Endothelial cell of umbilical vein (primary cell): ENCODE measurements around the gene SAC3D1. TPM values are rescaled to one million over a fixed set of nuclear protein-coding genes. Genes with fewer than 3 reads are reported as not detected.

Experiments used
- BruUV-seq: library from RNA; stranded (reverse); fragments of 400-500 nt; replicated peaks from 2 replicates; lab custom pipeline; 2021; lab: Mats Ljungman, UMichigan
- CTCF ChIA-PET: fragments of 300-600, 350-600 bp; sonication (Branson Sonifier 250); formaldehyde crosslinking; loops from one replicate; lab custom pipeline; 2021; ENCODE audit warnings: antibody characterized with exemption, inconsistent platforms; lab: Charles Lee
- POLR2A ChIA-PET: fragments of 300-600, 350-600 bp; sonication (Branson Sonifier 250); formaldehyde crosslinking; loops from one replicate; lab custom pipeline; 2021; ENCODE audit warnings: antibody characterized with exemption, inconsistent platforms; lab: Charles Lee
- DNase-seq: peaks from one replicate; pipeline ENCODE4 v3.0.0-alpha.2; 2011; ENCODE audit warnings: low read depth, low spot score
- FAIRE-seq: peaks from 2 replicates; lab custom pipeline; 2011; peaks lifted over from hg19 to GRCh38; lab: Jason Lieb, UNC
- H2AFZ ChIP-seq: 2 replicates; pipeline ENCODE4 v1.6.0; 2012; ENCODE audit warnings: low read depth, low read length, control low read depth, inconsistent platforms
- H3K27ac ChIP-seq: 2 replicates; pipeline ENCODE4 v1.5.1; 2011; ENCODE audit warnings: low read depth, mild to moderate bottlenecking, control low read depth, low read length, moderate library complexity; ENCODE audit not compliant: insufficient read depth
- H3K27me3 ChIP-seq, 2 experiments: 2 replicates each; pipeline versions ENCODE4 v1.6.0 to v1.6.1; 2011; ENCODE audit warnings: low read length in 2 of 2, mixed read lengths in 1 of 2; ENCODE audit not compliant: control insufficient read depth in 2 of 2, insufficient read depth in 2 of 2
- H3K36me3 ChIP-seq, 2 experiments: 2 replicates in 1 of 2; 3 replicates in 1 of 2; pipeline ENCODE4 v1.5.1; 2011; ENCODE audit warnings: low read length in 2 of 2, mild to moderate bottlenecking in 1 of 2, moderate library complexity in 1 of 2; ENCODE audit not compliant: control insufficient read depth in 2 of 2, insufficient read depth in 2 of 2; ENCODE audit errors: extremely low read depth in 1 of 2
- H3K4me1 ChIP-seq: 3 replicates; pipeline ENCODE4 v1.5.1; 2011; ENCODE audit warnings: mild to moderate bottlenecking, low read length; ENCODE audit not compliant: control insufficient read depth, insufficient read depth; ENCODE audit errors: extremely low read depth
- H3K4me2 ChIP-seq: 2 replicates; pipeline ENCODE4 v1.6.1; 2011; ENCODE audit warnings: low read length, control low read depth, mixed read lengths; ENCODE audit not compliant: insufficient read depth
- H3K4me3 ChIP-seq, 3 experiments: fragments of 200-600 bp in 1 of 3; sonication (generic), shearing (Covaris generic) in 1 of 3; replicated peaks in 1 of 3; 2 replicates each; pipeline ENCODE4 v1.5.1; 2011 to 2016; ENCODE audit warnings: control low read depth in 3 of 3, low read length in 3 of 3, mild to moderate bottlenecking in 2 of 3, inconsistent platforms in 1 of 3, low read depth in 1 of 3, moderate library complexity in 1 of 3; ENCODE audit not compliant: insufficient read depth in 1 of 3
- H3K79me2 ChIP-seq: 2 replicates; pipeline ENCODE4 v1.6.0; 2012; ENCODE audit warnings: low read length, inconsistent platforms; ENCODE audit not compliant: control insufficient read depth, insufficient read depth
- H3K9ac ChIP-seq: replicated peaks from 2 replicates; pipeline ENCODE3; 2011; ENCODE audit warnings: low read length, control low read depth; ENCODE audit not compliant: insufficient read depth; ENCODE audit errors: extremely low read depth
- H3K9me1 ChIP-seq: replicated peaks from 3 replicates; pipeline ENCODE4 v1.6.0; 2011; ENCODE audit warnings: mild to moderate bottlenecking, low read length; ENCODE audit not compliant: control insufficient read depth, insufficient read depth; ENCODE audit errors: extremely low read depth
- H3K9me3 ChIP-seq: replicated peaks from 2 replicates; pipeline ENCODE4 v1.5.1; 2012; ENCODE audit warnings: low read length, inconsistent platforms; ENCODE audit not compliant: control insufficient read depth, insufficient read depth
- H4K20me1 ChIP-seq: replicated peaks from 2 replicates; pipeline ENCODE3; 2011; ENCODE audit warnings: mild to moderate bottlenecking, low read length; ENCODE audit not compliant: control insufficient read depth, insufficient read depth; ENCODE audit errors: extremely low read depth
- CTCF ChIP-seq, 2 donors: IDR thresholded peaks; 1 replicate in 1 of 2; 2 replicates in 1 of 2; pipeline ENCODE4 v1.5.1; 2011; ENCODE audit warnings: low read length in 2 of 2, mild to moderate bottlenecking in 2 of 2, moderate library complexity in 2 of 2, control low read depth in 1 of 2, inconsistent platforms in 1 of 2, low read depth in 1 of 2; ENCODE audit not compliant: insufficient read depth in 1 of 2; ENCODE audit errors: extremely low read depth in 1 of 2
- EZH2 ChIP-seq: IDR thresholded peaks from 2 replicates; pipeline ENCODE4 v1.6.1; 2012; ENCODE audit warnings: borderline replicate concordance, low read depth, mild to moderate bottlenecking, moderate library complexity, low read length, inconsistent platforms; ENCODE audit not compliant: severe bottlenecking
- FOS ChIP-seq: IDR thresholded peaks from 2 replicates; pipeline ENCODE4 v1.6.1; 2011; ENCODE audit warnings: mild to moderate bottlenecking, low read length, moderate library complexity, borderline replicate concordance; ENCODE audit not compliant: insufficient read depth
- GATA2 ChIP-seq: IDR thresholded peaks from 2 replicates; pipeline ENCODE4 v1.7.0; 2011; ENCODE audit warnings: low read depth, mild to moderate bottlenecking, moderate library complexity, mixed read lengths, low read length; ENCODE audit not compliant: insufficient read length, insufficient read depth
- JUN ChIP-seq: IDR thresholded peaks from 2 replicates; pipeline ENCODE4 v1.6.1; 2011; ENCODE audit warnings: borderline replicate concordance, low read depth; ENCODE audit not compliant: insufficient read length, insufficient read depth
- MYC ChIP-seq: IDR thresholded peaks from one replicate; pipeline ENCODE4 v1.6.1; 2011; ENCODE audit warnings: mild to moderate bottlenecking, low read depth, low read length
- POLR2A ChIP-seq: IDR thresholded peaks from 2 replicates; pipeline ENCODE4 v1.6.1; 2012; ENCODE audit warnings: low read depth, mild to moderate bottlenecking, control low read depth, low read length
- POLR2AphosphoS5 ChIP-seq: IDR thresholded peaks from 2 replicates; pipeline ENCODE4 v1.6.1; 2012; ENCODE audit warnings: low read depth, mild to moderate bottlenecking, control low read depth, low read length, moderate library complexity; ENCODE audit not compliant: insufficient read depth
- dilution Hi-C: fragments of 300-500 bp; cut with MboI; formaldehyde crosslinking; loops from one replicate; pipeline ENCODE4 v1.15.0; 2019; ENCODE audit warnings: low sequenced_read_pairs; ENCODE audit not compliant: extremely low pct_ligation_motif_present
- intact Hi-C: fragments of 100-400 bp; cut with micrococcal nuclease; formaldehyde crosslinking; loops from one replicate; pipeline ENCODE4 v1.10.0; 2022
- polyA plus RNA-seq, 4 experiments: library from polyadenylated mRNA; depleted of rRNA in 3 of 4; stranded (reverse) in 3 of 4; unstranded in 1 of 4; fragments of >200 nt; gene quantifications; 2 replicates each; pipeline versions ENCODE4 v1.2.1 to v1.2.3, GENCODE V29; 2011 to 2012; ENCODE audit warnings: missing spikeins in 1 of 4
- total RNA-seq: library from RNA; stranded (reverse); gene quantifications from 2 replicates; pipeline ENCODE4 v1.2.3, GENCODE V29; 2021
- TF ChIP-seq, protein P1 (sequence below): IDR thresholded peaks from 2 replicates; pipeline ENCODE4 v1.6.1; 2011; ENCODE audit not compliant: insufficient read depth, insufficient read length

Gene SAC3D1
- total and polyA plus RNA-seq, 2 donors (not counting 3 experiments of a cell fraction or from before 2014, with no cell fraction given), result 16.6 to 17.0 TPM

DNA sequence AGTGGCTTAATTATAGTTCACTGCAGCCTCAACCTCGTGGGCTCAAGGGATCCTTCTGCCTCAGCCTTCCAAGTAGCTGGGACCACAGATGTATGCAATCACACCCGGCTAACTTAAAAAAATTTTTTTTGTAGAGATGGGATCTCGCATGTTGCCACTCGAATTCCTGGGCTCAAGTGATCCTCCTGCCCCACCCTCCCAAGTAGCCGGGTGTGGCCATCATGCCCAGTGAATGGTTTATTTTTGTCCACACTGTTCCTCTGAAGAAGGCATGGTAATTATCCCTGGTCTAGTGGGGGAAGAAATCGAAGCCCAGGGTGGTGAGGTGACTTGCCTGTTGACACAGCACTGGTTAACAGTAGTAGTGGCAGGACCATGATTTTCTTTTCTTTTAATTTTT lies 1.9 kb downstream of the SAC3D1 start:
- Histone ChIP-seq H2AFZ (no peak overlapping the region), H3K9me1 (no peaks in the 10 kb centered on the region), H3K4me1 (peaks cover 15% of the 10 kb centered on the region), H4K20me1 (no peaks in the 10 kb centered on the region), H3K79me2 (no peaks in the 10 kb centered on the region), H3K4me2 (no peak overlapping the region), H3K9ac (no peak overlapping the region), H3K4me3 (no peak overlapping the region), H3K9me3 (no peaks in the 10 kb centered on the region), H3K27ac (no peak overlapping the region), H3K27me3 (no peaks in the 10 kb centered on the region), H3K36me3 (peaks cover 2 to 10% of the 10 kb centered on the region in 2 experiments)
- FAIRE-seq, result no peak
- CTCF ChIA-PET, result interaction anchor here (0.6 kb wide), 1 partner anchor 101 kb away, joined by 3 read pairs; no protein-coding TSS in a partner anchor
- POLR2A ChIA-PET, result no interaction called here
- dilution Hi-C loops (no loop called here), intact Hi-C loops (no loop called here)
- BruUV-seq, result no TSS peak
- DNase-seq, result no peak
- TF ChIP-seq, protein P1, sequence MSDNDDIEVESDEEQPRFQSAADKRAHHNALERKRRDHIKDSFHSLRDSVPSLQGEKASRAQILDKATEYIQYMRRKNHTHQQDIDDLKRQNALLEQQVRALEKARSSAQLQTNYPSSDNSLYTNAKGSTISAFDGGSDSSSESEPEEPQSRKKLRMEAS, result no peak
- TF ChIP-seq GATA2 (no peak), POLR2AphosphoS5 (no peak), CTCF (IDR thresholded peaks at IDR 0.05; ENCODE audit: extremely low read depth in 1 of 2, insufficient read depth in 1 of 2, low read depth in 1 of 2, low read length in 2 of 2) (no peak), MYC (no peak), FOS (no peak), EZH2 (no peak), JUN (no peak), POLR2A (no peak)
